ENCODE data around the gene METTL27. TPM values are rescaled to one million over a fixed set of nuclear protein-coding genes. Genes with fewer than 3 reads are reported as not detected.
A peak's percentile ranks its signal among the peaks of the same experiment; 100 is the strongest.

METTL27 gene
- total RNA-seq, 4 donors from 2014 or later = 1.5 to 9.3 (median 2.8) TPM; not detected in 1

GRCh38 chr7:73834626-73835191, 7.6 kb downstream of the METTL27 start:
- Histone ChIP-seq H3K36me3 (no peaks in the 10 kb centered on the region), H3K9me3 (no peaks in the 10 kb centered on the region), H3K27me3 (no peaks in the 10 kb centered on the region), H3K4me1 (no peaks in the 10 kb centered on the region), H3K4me3 (no peak overlapping the region), H3K27ac (no peak overlapping the region)
- TF ChIP-seq CTCF (IDR thresholded peaks at IDR 0.05) (no peak), POLR2A (IDR thresholded peaks at IDR 0.05) (no peak)
- intact Hi-C loops (cut with DNase I; ENCODE audit: low total_unique reads) = no loop called here
- no peak for DNase-seq

- no peak for TF ChIP-seq CTCF (IDR thresholded peaks at IDR 0.05)
- TF ChIP-seq POLR2A (IDR thresholded peaks at IDR 0.05) = no peak
- H3K9me3 ChIP-seq = no peaks in the 10 kb centered on the region
- intact Hi-C loops (cut with DNase I; ENCODE audit: low total_unique reads) = no loop called here
- no peaks in the 10 kb centered on the region for H3K4me1 ChIP-seq
- H3K27me3 ChIP-seq = no peaks in the 10 kb centered on the region
- H3K36me3 ChIP-seq = no peaks in the 10 kb centered on the region
- no peak overlapping the region for H3K27ac ChIP-seq
- DNase-seq = no peak
- H3K4me3 ChIP-seq = no peak overlapping the region
Observed at GRCh38 chr7:73833251-73833919, 8.9 kb downstream of the METTL27 start.

GRCh38 chr7:73832806-73833205, 9.5 kb downstream of the METTL27 start:
- no peak overlapping the region for H3K27ac ChIP-seq

GRCh38 chr7:73831834-73832651, 10.3 kb downstream of the METTL27 start:
- no peak for DNase-seq
- Histone ChIP-seq H3K4me1 (peaks cover 0 to 4% of the 10 kb centered on the region in 2 donors), H3K4me3 (peak overlapping the region in 1 of 2 donors; percentile 9), H3K36me3 (no peaks in the 10 kb centered on the region), H3K27me3 (no peaks in the 10 kb centered on the region), H3K27ac (no peak overlapping the region), H3K9me3 (no peaks in the 10 kb centered on the region)
- intact Hi-C loops (cut with DNase I; ENCODE audit: low total_unique reads) = no loop called here
- TF ChIP-seq CTCF (IDR thresholded peaks at IDR 0.05) = no peak
- TF ChIP-seq POLR2A (IDR thresholded peaks at IDR 0.05) = peak in 1 of 2 donors; percentile 43

More at GRCh38 chr7:73832806-73833205, 9.5 kb downstream of the METTL27 start:
- H3K36me3 ChIP-seq = no peaks in the 10 kb centered on the region
- H3K4me3 ChIP-seq = no peak overlapping the region
- DNase-seq = no peak
- H3K27me3 ChIP-seq = no peaks in the 10 kb centered on the region
- H3K4me1 ChIP-seq = peaks cover 0 to 4% of the 10 kb centered on the region in 2 donors
- intact Hi-C loops (cut with DNase I; ENCODE audit: low total_unique reads) = no loop called here
- TF ChIP-seq POLR2A (IDR thresholded peaks at IDR 0.05) = no peak
- no peak for TF ChIP-seq CTCF (IDR thresholded peaks at IDR 0.05)
- H3K9me3 ChIP-seq = no peaks in the 10 kb centered on the region

GRCh38 chr7:73831584-73831833, 10.8 kb downstream of the METTL27 start:
- Histone ChIP-seq H3K27me3 (no peaks in the 10 kb centered on the region), H3K4me3 (peak overlapping the region in 1 of 2 donors; percentile 9), H3K4me1 (peaks cover 0 to 4% of the 10 kb centered on the region in 2 donors), H3K27ac (no peak overlapping the region), H3K36me3 (no peaks in the 10 kb centered on the region), H3K9me3 (no peaks in the 10 kb centered on the region)
- intact Hi-C loops (cut with DNase I; ENCODE audit: low total_unique reads) = no loop called here
- TF ChIP-seq POLR2A (IDR thresholded peaks at IDR 0.05) (no peak), CTCF (IDR thresholded peaks at IDR 0.05) (no peak)
- DNase-seq = no peak

Data from uterus (tissue), 4 donors.